ENCODE data around the gene TMEM178A. TPM values are rescaled to one million over a fixed set of nuclear protein-coding genes. Genes with fewer than 3 reads are reported as not detected.

The TMEM178A gene
- total RNA-seq, 2 donors from 2014 or later = 4.9 to 7.8 TPM

DNA sequence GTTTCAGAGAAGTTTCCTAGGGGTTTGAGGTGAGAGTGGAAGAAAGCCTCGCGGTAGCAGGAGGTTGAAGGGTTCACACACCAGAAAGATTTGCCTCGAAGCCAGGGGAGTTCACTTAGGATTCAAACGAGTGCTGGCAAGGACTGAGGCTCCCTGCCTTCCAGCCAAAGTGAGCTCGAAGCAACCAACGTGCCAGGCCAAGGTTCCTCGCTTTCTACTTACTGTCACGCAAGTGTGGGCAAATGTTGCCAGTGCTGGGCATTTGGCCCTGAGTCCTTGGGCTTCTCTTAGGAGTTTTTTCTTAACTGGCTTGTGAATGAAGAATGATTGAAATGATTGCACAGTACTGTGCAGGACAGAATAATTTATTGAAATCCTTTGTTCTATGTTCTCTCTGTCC is 53.6 kb downstream of the TMEM178A start:
- DNase-seq = no peak
- no peak for ATAC-seq
- H3K36me3 ChIP-seq (replicated peaks in 1 of 2; ENCODE audit: insufficient read depth in 1 of 2, low read depth in 2 of 2) = no peaks in the 10 kb centered on the region
- H3K4me3 ChIP-seq = no peak overlapping the region
- TF ChIP-seq, protein P1, sequence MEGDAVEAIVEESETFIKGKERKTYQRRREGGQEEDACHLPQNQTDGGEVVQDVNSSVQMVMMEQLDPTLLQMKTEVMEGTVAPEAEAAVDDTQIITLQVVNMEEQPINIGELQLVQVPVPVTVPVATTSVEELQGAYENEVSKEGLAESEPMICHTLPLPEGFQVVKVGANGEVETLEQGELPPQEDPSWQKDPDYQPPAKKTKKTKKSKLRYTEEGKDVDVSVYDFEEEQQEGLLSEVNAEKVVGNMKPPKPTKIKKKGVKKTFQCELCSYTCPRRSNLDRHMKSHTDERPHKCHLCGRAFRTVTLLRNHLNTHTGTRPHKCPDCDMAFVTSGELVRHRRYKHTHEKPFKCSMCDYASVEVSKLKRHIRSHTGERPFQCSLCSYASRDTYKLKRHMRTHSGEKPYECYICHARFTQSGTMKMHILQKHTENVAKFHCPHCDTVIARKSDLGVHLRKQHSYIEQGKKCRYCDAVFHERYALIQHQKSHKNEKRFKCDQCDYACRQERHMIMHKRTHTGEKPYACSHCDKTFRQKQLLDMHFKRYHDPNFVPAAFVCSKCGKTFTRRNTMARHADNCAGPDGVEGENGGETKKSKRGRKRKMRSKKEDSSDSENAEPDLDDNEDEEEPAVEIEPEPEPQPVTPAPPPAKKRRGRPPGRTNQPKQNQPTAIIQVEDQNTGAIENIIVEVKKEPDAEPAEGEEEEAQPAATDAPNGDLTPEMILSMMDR (IDR thresholded peaks at IDR 0.05) = no peak
- TF ChIP-seq POLR2A (IDR thresholded peaks at IDR 0.05) = no peak
- 79 to 84% methylated on average over 8 of the region's 8 CpGs for WGBS, 2 donors
- intact Hi-C loops (cut with DNase I) = no loop called here
- no peaks in the 10 kb centered on the region for H3K9me3 ChIP-seq
- no peaks in the 10 kb centered on the region for H3K27me3 ChIP-seq
- no peaks in the 10 kb centered on the region for H3K4me1 ChIP-seq
- H3K27ac ChIP-seq = no peak overlapping the region

DNA sequence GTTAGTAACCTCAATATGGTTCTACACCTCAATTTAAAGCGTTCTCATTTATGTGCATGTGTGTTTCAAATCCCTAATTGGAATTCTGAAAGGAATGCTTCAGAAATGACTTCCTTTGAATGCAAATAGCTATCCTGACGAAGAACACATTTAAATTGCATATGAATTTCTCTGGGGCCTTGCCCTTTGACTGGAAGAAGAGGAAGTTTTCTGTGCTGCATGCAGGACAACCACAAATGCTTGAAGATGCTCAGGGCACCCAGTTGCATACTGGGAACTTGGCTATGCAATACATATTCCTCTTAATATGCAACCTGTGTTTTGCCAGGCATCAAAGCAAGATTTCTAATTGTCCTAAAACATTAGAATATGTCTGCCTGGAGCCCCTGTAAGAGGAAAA is 55.3 kb downstream of the TMEM178A start:
- TF ChIP-seq, protein P1 (IDR thresholded peaks at IDR 0.05) = no peak
- no peak for TF ChIP-seq POLR2A (IDR thresholded peaks at IDR 0.05)
- intact Hi-C loops (cut with DNase I) = no loop called here
- Histone ChIP-seq H3K9me3 (no peaks in the 10 kb centered on the region), H3K27me3 (no peaks in the 10 kb centered on the region), H3K4me3 (no peak overlapping the region), H3K36me3 (replicated peaks in 1 of 2; ENCODE audit: insufficient read depth in 1 of 2, low read depth in 2 of 2) (no peaks in the 10 kb centered on the region), H3K27ac (no peak overlapping the region), H3K4me1 (no peaks in the 10 kb centered on the region)
- no peak for DNase-seq
- WGBS, 2 donors = 81 to 89% methylated on average over 2 of the region's 2 CpGs
- no peak for ATAC-seq

GRCh38 chr2:39723497-39723896 is 57.8 kb downstream of the TMEM178A start:
- ATAC-seq = no peak
- no peaks in the 10 kb centered on the region for H3K36me3 ChIP-seq (replicated peaks in 1 of 2; ENCODE audit: insufficient read depth in 1 of 2, low read depth in 2 of 2)
- no peaks in the 10 kb centered on the region for H3K9me3 ChIP-seq
- 72 to 89% methylated on average over 2 of the region's 2 CpGs for WGBS, 2 donors
- H3K4me1 ChIP-seq = no peaks in the 10 kb centered on the region
- DNase-seq = no peak
- intact Hi-C loops (cut with DNase I) = no loop called here
- H3K27ac ChIP-seq = no peak overlapping the region
- TF ChIP-seq, protein P1 (IDR thresholded peaks at IDR 0.05) = no peak
- TF ChIP-seq POLR2A (IDR thresholded peaks at IDR 0.05) = no peak
- H3K27me3 ChIP-seq = no peaks in the 10 kb centered on the region
- no peak overlapping the region for H3K4me3 ChIP-seq

- no peaks in the 10 kb centered on the region for H3K4me1 ChIP-seq
- no peak for ATAC-seq
- intact Hi-C loops (cut with DNase I) = no loop called here
- DNase-seq = no peak
- H3K9me3 ChIP-seq = no peaks in the 10 kb centered on the region
- H3K4me3 ChIP-seq = no peak overlapping the region
- H3K27me3 ChIP-seq = no peaks in the 10 kb centered on the region
- no peak for TF ChIP-seq POLR2A (IDR thresholded peaks at IDR 0.05)
- TF ChIP-seq, protein P1 (IDR thresholded peaks at IDR 0.05) = no peak
- H3K36me3 ChIP-seq (replicated peaks in 1 of 2; ENCODE audit: insufficient read depth in 1 of 2, low read depth in 2 of 2) = no peaks in the 10 kb centered on the region
- 62 to 63% methylated on average over 9 of the region's 9 CpGs for WGBS, 2 donors
- H3K27ac ChIP-seq = no peak overlapping the region
Observed at GRCh38 chr2:39723946-39724827, 58.5 kb downstream of the TMEM178A start.

- Histone ChIP-seq H3K4me3 (no peak overlapping the region), H3K27me3 (no peaks in the 10 kb centered on the region), H3K9me3 (no peaks in the 10 kb centered on the region), H3K36me3 (replicated peaks in 1 of 2; ENCODE audit: insufficient read depth in 1 of 2, low read depth in 2 of 2) (no peaks in the 10 kb centered on the region), H3K4me1 (no peaks in the 10 kb centered on the region), H3K27ac (no peak overlapping the region)
- 78% methylated on average over 4 of the region's 4 CpGs for WGBS, 2 donors
- TF ChIP-seq POLR2A (IDR thresholded peaks at IDR 0.05) = no peak
- TF ChIP-seq, protein P1 (IDR thresholded peaks at IDR 0.05) = no peak
- ATAC-seq (no peak), DNase-seq (no peak)
- intact Hi-C loops (cut with DNase I) = no loop called here
Observed at GRCh38 chr2:39724828-39725144, 59.1 kb downstream of the TMEM178A start.
